ENCODE data around the gene RNF25.

- TF ChIP-seq CTCF (IDR thresholded peaks at IDR 0.05; ENCODE audit: insufficient read depth, low read length, poor library complexity, severe bottlenecking) (no peak), EZH2phosphoT487 (conservative IDR thresholded peaks at IDR 0.05; ENCODE audit: low read length) (no peak)
Observed at GRCh38 chr2:218659988-218660358, 11.8 kb downstream of the RNF25 start.

All from SU-DHL-6 (cell line).